ENCODE data around the gene HOXA5. TPM values are rescaled to one million over a fixed set of nuclear protein-coding genes. Genes with fewer than 3 reads are reported as not detected.

The HOXA5 gene
- total RNA-seq, 1 experiment from 2014 or later, result 25.2 TPM

Small RNAs within 50 kb of the gene (small RNA-seq; reads per million reads assigned to genes)
- not detected for gene AC004080.5
- not detected for gene RF01977
- not detected for gene RF02140
- not detected for gene RF02141

Other genes starting within 250 kb of the HOXA5 start
- 0.94 and 1.1 TPM in 2 replicates for gene HOXA1, start 47.7 kb downstream of the HOXA5 start, total RNA-seq (2014; rRNA removed; shearing (Covaris generic))
- 1.4 TPM in 2 replicates for gene HOXA2, start 41.0 kb downstream of the HOXA5 start, total RNA-seq (2014; rRNA removed; shearing (Covaris generic))
- 2.9 and 4.0 TPM in 2 replicates for gene HOXA4, start 12.9 kb downstream of the HOXA5 start, total RNA-seq (2014; rRNA removed; shearing (Covaris generic))
- gene HOXA6, start 4.1 kb upstream of the HOXA5 start, total RNA-seq (2014; rRNA removed; shearing (Covaris generic)), result 5.7 TPM in 2 replicates
- 2.5 and 2.6 TPM in 2 replicates for gene HOXA3, start 8.9 kb upstream of the HOXA5 start, total RNA-seq (2014; rRNA removed; shearing (Covaris generic))
- not detected in 2 replicates for gene HOXA7, start 13.0 kb upstream of the HOXA5 start, total RNA-seq (2014; rRNA removed; shearing (Covaris generic))
- 1.2 and 1.3 TPM in 2 replicates for gene HOXA9, start 21.9 kb upstream of the HOXA5 start, total RNA-seq (2014; rRNA removed; shearing (Covaris generic))
- 14.8 and 16.1 TPM in 2 replicates for gene HOXA10, start 30.6 kb upstream of the HOXA5 start, total RNA-seq (2014; rRNA removed; shearing (Covaris generic))
- gene HOXA11, start 41.6 kb upstream of the HOXA5 start, total RNA-seq (2014; rRNA removed; shearing (Covaris generic)), result 1.2 TPM in 2 replicates
- gene HOXA13, start 56.4 kb upstream of the HOXA5 start, total RNA-seq (2014; rRNA removed; shearing (Covaris generic)), result 0.11 and 0.26 TPM in 2 replicates
- not detected in 2 replicates for gene EVX1, start 99.1 kb upstream of the HOXA5 start, total RNA-seq (2014; rRNA removed; shearing (Covaris generic))